Central memory CD8-positive, alpha-beta T cell (primary cell): ENCODE measurements around the gene SGCD.

Experiments
- ATAC-seq: fragments of 150-1000 bp; cut with Tn5 transposase; replicated peaks from 2 replicates; pipeline ENCODE4 v1.10.0; 2022; ENCODE audit warnings: mild to moderate bottlenecking, moderate FRiP score, moderate number of reproducible peaks; ENCODE audit not compliant: poor library complexity, severe bottlenecking; ENCODE audit errors: extremely low read depth
- DNase-seq, 2 donors: peaks; one replicate each; pipeline ENCODE4 v3.0.0; 2021; ENCODE audit warnings: low spot score in 2 of 2
- H3K27ac Mint-ChIP-seq: one replicate; pipeline ENCODE4 v1.8.0; 2022; ENCODE audit warnings: low read depth, mild to moderate bottlenecking, moderate library complexity, mixed read lengths
- H3K27me3 Mint-ChIP-seq: one replicate; pipeline ENCODE4 v1.8.0; 2022; ENCODE audit warnings: mixed read lengths
- H3K36me3 Mint-ChIP-seq: one replicate; pipeline ENCODE4 v1.8.0; 2022; ENCODE audit warnings: mild to moderate bottlenecking, moderate library complexity, mixed read lengths; ENCODE audit not compliant: insufficient read depth
- H3K4me1 Mint-ChIP-seq: one replicate; pipeline ENCODE4 v1.8.0; 2022; ENCODE audit warnings: mixed read lengths
- H3K4me3 Mint-ChIP-seq: one replicate; pipeline ENCODE4 v1.8.0; 2022; ENCODE audit warnings: mild to moderate bottlenecking, moderate library complexity, mixed read lengths
- H3K9me3 Mint-ChIP-seq: one replicate; pipeline ENCODE4 v1.8.0; 2022; ENCODE audit warnings: mixed read lengths

Gene SGCD

GRCh38 chr5:156687514-156687913, 360.6 kb downstream of the SGCD start:
- Mint-ChIP-seq H3K36me3 (peaks cover 2% of the 10 kb centered on the region), H3K4me3 (no peak overlapping the region), H3K9me3 (no peaks in the 10 kb centered on the region), H3K27ac (no peak overlapping the region), H3K27me3 (peaks cover 68% of the 10 kb centered on the region), H3K4me1 (no peaks in the 10 kb centered on the region)
- ATAC-seq (no peak), DNase-seq (no peak)

DNA sequence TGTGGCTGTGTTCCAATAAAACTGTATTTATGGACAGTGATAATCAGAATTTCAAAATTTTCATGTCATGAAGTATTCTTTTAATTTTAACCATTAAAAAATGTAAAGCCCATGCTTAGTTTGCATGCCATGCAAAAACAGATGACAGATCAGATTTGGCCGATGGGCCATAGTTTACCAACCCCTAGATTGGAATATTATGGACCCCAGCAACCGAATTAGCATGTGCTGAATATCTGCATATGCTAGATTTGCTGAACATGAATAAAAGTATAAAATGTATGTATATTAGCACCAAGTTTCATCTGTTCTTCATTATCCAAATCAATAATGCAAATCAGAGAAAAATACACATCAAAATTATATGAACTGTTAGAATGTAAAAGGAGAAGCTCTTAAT, 364.6 kb downstream of the SGCD start:
- H3K4me3 Mint-ChIP-seq = no peak overlapping the region
- no peaks in the 10 kb centered on the region for H3K4me1 Mint-ChIP-seq
- no peak overlapping the region for H3K27ac Mint-ChIP-seq
- no peak for DNase-seq
- H3K9me3 Mint-ChIP-seq = no peaks in the 10 kb centered on the region
- peaks cover 2% of the 10 kb centered on the region for H3K36me3 Mint-ChIP-seq
- peaks cover 44% of the 10 kb centered on the region for H3K27me3 Mint-ChIP-seq
- ATAC-seq = no peak

GRCh38 chr5:156693113-156693512, 366.1 kb downstream of the SGCD start:
- peaks cover 28% of the 10 kb centered on the region for H3K27me3 Mint-ChIP-seq
- no peak for DNase-seq
- no peak overlapping the region for H3K4me3 Mint-ChIP-seq
- H3K36me3 Mint-ChIP-seq = peaks cover 2% of the 10 kb centered on the region
- H3K27ac Mint-ChIP-seq = no peak overlapping the region
- no peaks in the 10 kb centered on the region for H3K9me3 Mint-ChIP-seq
- no peaks in the 10 kb centered on the region for H3K4me1 Mint-ChIP-seq
- no peak for ATAC-seq

DNA sequence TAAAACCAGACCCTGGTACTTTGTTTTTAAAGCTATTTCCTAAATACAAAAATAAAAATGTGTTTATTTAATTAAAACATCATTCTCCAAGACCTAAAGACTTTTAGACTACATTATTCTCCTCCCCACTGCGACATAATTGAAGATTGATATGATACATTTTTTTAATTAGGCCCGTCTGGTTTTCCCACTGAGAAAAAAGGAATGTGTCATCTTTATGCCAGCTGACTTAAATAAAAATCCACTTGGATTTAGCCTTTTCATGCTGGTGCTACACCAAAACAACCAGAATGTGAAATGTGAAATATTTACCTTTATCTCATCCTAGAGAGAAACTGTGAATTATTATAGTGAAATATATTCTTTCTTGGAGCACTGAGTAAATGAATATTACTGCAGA, 367.6 kb downstream of the SGCD start:
- Mint-ChIP-seq H3K4me1 (no peaks in the 10 kb centered on the region), H3K27me3 (peaks cover 13% of the 10 kb centered on the region), H3K36me3 (peaks cover 2% of the 10 kb centered on the region), H3K4me3 (no peak overlapping the region), H3K9me3 (no peaks in the 10 kb centered on the region), H3K27ac (no peak overlapping the region)
- ATAC-seq (no peak), DNase-seq (no peak)

DNA sequence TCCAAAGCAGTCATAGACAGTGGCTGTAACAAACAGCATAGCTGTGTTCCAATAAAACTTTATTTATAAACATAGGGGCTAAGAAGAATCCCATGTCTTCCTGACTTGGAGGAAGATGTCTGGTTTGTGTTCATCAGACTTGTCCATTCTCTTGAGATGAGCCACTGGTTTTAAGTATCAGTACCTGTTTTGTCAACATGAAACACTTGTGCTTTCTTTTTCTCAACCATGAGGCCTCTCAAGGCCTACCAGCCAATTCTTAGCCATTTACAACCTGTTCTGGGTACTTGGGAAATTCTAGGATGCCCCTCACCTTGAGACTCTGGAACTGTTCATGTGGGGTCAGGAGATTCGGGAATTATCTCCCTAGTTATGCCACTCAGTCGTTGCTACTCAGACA, 368.8 kb downstream of the SGCD start:
- H3K9me3 Mint-ChIP-seq = no peaks in the 10 kb centered on the region
- no peaks in the 10 kb centered on the region for H3K36me3 Mint-ChIP-seq
- H3K27ac Mint-ChIP-seq = no peak overlapping the region
- peaks cover 2% of the 10 kb centered on the region for H3K27me3 Mint-ChIP-seq
- H3K4me3 Mint-ChIP-seq = no peak overlapping the region
- ATAC-seq (no peak), DNase-seq (no peak)
- no peaks in the 10 kb centered on the region for H3K4me1 Mint-ChIP-seq

DNA sequence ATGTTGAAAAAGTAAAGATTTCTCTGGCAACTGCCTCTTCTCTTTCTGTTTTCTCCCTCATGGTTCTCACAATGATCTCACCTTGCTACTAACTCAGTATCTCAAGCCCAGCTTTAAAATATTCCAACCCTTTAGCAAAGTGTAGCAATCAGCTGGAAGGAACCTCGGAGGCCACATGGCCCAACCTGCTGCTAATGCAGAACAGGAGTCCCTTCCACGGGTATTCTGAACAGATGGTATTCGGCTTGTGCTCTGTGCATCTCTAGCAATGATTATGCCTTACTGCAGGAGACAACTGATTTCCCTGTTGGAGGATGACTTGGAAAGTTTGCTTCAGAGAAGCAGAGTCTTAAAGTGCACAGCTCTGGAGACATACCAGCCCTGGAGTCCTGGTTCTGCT, 371.4 kb downstream of the SGCD start:
- H3K4me3 Mint-ChIP-seq = no peak overlapping the region
- no peak for ATAC-seq
- H3K27me3 Mint-ChIP-seq = no peaks in the 10 kb centered on the region
- no peak for DNase-seq
- no peaks in the 10 kb centered on the region for H3K36me3 Mint-ChIP-seq
- no peaks in the 10 kb centered on the region for H3K9me3 Mint-ChIP-seq
- no peaks in the 10 kb centered on the region for H3K4me1 Mint-ChIP-seq
- H3K27ac Mint-ChIP-seq = no peak overlapping the region

- no peaks in the 10 kb centered on the region for H3K27me3 Mint-ChIP-seq
- no peak for ATAC-seq
- H3K9me3 Mint-ChIP-seq = no peaks in the 10 kb centered on the region
- DNase-seq = no peak
- H3K4me3 Mint-ChIP-seq = no peak overlapping the region
- H3K36me3 Mint-ChIP-seq = no peaks in the 10 kb centered on the region
- H3K27ac Mint-ChIP-seq = no peak overlapping the region
- no peaks in the 10 kb centered on the region for H3K4me1 Mint-ChIP-seq
Observed at GRCh38 chr5:156699147-156699546, 372.2 kb downstream of the SGCD start.

DNA sequence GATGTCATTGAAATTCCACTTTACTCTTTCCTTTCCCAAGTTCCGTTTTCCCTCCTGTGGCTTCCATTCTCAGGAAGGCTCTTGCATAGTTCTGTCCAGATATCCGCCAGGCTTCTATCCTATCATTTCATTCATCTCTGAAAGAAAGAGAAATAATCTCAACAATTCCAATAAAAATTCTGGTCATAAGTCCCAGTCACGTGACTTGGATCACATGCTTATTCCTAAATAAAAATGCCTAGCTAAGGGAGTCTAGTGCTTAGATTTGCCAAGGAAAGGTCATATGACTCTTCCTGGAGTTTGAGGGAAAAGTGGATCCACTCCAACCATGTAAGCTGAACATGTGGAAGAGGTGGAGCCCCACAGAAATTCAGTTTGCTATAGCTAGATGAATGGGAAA, 377.2 kb downstream of the SGCD start:
- H3K4me3 Mint-ChIP-seq = no peak overlapping the region
- H3K4me1 Mint-ChIP-seq = no peaks in the 10 kb centered on the region
- H3K27ac Mint-ChIP-seq = no peak overlapping the region
- H3K36me3 Mint-ChIP-seq = no peaks in the 10 kb centered on the region
- peaks cover 18% of the 10 kb centered on the region for H3K27me3 Mint-ChIP-seq
- no peaks in the 10 kb centered on the region for H3K9me3 Mint-ChIP-seq
- no peak for ATAC-seq
- no peak for DNase-seq

DNA sequence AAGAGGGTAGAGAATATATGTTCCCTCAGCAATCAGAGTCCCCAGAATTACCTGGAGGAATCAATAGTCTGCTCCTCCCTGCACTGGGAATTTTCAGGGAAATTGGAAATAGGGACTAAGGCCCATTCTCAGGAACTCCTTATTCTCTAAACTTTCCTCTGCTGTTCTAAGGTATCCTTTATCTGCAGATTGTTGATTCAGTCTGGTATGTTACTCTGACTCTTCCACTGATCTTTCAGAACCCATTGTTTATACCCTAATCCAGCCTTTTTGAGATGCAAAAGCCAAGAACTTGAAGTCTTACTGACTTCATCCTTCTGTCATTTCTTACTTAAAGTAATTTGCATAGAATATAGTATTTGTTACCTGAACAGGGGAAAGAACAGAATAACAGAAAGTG, 379.7 kb downstream of the SGCD start:
- Mint-ChIP-seq H3K9me3 (no peaks in the 10 kb centered on the region), H3K4me1 (no peaks in the 10 kb centered on the region), H3K4me3 (no peak overlapping the region), H3K36me3 (no peaks in the 10 kb centered on the region), H3K27me3 (peaks cover 41% of the 10 kb centered on the region), H3K27ac (no peak overlapping the region)
- no peak for ATAC-seq
- no peak for DNase-seq

DNA sequence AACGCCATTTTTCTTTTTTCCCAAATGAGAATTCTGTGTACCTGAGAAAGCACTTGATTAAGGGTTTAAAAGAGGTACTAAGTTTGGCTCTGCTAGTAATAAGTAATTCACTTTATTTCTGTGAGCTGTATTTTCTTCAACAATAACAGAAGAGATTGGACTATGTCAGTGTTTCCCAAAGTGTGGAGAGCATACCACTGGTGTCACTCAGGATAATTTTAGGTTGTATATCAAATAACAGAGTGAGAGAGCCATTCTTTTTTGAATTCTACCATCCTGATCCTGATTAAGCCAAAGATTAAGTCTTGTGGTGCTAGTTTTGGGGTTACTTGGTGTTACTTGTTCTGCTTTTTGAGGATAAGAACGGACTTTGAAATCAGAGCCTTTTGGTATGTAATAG, 380.8 kb downstream of the SGCD start:
- Mint-ChIP-seq H3K36me3 (no peaks in the 10 kb centered on the region), H3K4me3 (no peak overlapping the region)

GRCh38 chr5:156715287-156715686, 388.3 kb downstream of the SGCD start:
- no peak overlapping the region for H3K27ac Mint-ChIP-seq
- no peaks in the 10 kb centered on the region for H3K4me1 Mint-ChIP-seq
- H3K9me3 Mint-ChIP-seq = no peaks in the 10 kb centered on the region
- no peak overlapping the region for H3K4me3 Mint-ChIP-seq
- no peaks in the 10 kb centered on the region for H3K36me3 Mint-ChIP-seq
- ATAC-seq (no peak), DNase-seq (no peak)
- H3K27me3 Mint-ChIP-seq = peaks cover 34% of the 10 kb centered on the region

More for the DNA sequence above, 380.8 kb downstream of the SGCD start:
- no peaks in the 10 kb centered on the region for H3K9me3 Mint-ChIP-seq
- H3K27ac Mint-ChIP-seq = no peak overlapping the region
- peaks cover 50% of the 10 kb centered on the region for H3K27me3 Mint-ChIP-seq
- ATAC-seq (no peak), DNase-seq (no peak)
- H3K4me1 Mint-ChIP-seq = no peaks in the 10 kb centered on the region

DNA sequence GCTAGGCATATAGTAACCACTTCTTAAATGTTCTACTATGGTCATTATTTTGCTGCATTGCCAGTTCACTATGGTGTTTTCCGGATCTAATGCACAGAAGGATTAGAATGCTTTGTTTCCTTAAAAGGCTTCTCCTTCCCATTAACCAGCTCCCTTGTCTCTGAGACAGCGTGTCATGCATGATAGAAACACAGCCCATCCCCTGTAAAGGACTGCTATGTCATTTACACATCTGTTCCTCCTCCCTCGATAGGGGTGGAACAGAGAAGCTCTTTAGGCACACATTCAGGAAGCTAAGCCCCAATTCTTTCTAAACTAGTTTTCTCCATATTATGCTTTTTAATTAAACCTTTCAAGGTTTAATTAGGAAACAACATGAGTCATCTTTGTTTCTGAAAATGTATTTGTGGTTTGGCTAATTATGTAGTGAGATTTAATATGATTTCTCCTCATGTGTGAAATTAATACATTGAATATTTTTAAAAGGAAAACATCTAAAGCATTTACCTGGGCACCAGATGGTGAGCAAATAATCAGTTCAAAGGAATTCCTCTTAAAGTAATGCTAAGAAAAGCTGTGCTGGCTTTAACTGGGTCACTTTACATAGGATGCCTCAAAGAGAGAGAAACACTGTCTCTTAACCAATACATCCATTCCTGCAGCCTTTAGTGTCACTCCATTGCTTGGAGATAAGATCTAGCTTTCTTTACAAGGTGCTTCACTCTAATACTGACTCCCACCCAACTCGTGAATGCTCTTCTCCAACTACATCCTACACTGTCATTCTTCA, 389.8 kb downstream of the SGCD start:
- no peak for ATAC-seq
- no peak for DNase-seq
- H3K36me3 Mint-ChIP-seq = no peaks in the 10 kb centered on the region
- H3K4me1 Mint-ChIP-seq = no peaks in the 10 kb centered on the region
- H3K27ac Mint-ChIP-seq = no peak overlapping the region
- H3K4me3 Mint-ChIP-seq = no peak overlapping the region
- no peaks in the 10 kb centered on the region for H3K9me3 Mint-ChIP-seq
- peaks cover 23% of the 10 kb centered on the region for H3K27me3 Mint-ChIP-seq

DNA sequence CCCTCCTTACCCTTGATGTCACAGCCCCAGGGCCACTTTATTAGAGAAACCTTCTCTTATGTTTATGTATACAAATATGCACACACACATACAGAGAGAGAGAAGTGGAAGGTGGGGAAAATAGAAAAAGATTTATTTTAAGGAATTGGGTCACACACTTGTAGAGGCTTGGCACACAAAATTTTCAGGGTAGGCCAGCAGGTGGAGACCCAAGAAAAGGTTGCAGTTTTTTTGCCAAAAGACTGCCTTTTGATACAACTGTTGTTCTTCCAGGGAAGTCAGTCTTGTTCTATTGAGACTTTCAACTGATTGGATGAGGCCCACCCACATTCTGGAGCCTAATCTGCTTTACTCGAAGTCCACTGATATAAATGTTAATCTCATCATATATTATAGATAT, 392.0 kb downstream of the SGCD start:
- no peak for DNase-seq
- H3K4me3 Mint-ChIP-seq = no peak overlapping the region
- H3K27ac Mint-ChIP-seq = no peak overlapping the region
- no peaks in the 10 kb centered on the region for H3K9me3 Mint-ChIP-seq
- peaks cover 9% of the 10 kb centered on the region for H3K27me3 Mint-ChIP-seq
- H3K36me3 Mint-ChIP-seq = no peaks in the 10 kb centered on the region
- ATAC-seq = no peak
- H3K4me1 Mint-ChIP-seq = no peaks in the 10 kb centered on the region
